ENCODE results near the gene AP3B1. TPM values are rescaled to one million over a fixed set of nuclear protein-coding genes. Genes with fewer than 3 reads are reported as not detected.

The AP3B1 gene
- total RNA-seq, 2 donors from 2014 or later = 34.5 to 40.6 TPM

DNA sequence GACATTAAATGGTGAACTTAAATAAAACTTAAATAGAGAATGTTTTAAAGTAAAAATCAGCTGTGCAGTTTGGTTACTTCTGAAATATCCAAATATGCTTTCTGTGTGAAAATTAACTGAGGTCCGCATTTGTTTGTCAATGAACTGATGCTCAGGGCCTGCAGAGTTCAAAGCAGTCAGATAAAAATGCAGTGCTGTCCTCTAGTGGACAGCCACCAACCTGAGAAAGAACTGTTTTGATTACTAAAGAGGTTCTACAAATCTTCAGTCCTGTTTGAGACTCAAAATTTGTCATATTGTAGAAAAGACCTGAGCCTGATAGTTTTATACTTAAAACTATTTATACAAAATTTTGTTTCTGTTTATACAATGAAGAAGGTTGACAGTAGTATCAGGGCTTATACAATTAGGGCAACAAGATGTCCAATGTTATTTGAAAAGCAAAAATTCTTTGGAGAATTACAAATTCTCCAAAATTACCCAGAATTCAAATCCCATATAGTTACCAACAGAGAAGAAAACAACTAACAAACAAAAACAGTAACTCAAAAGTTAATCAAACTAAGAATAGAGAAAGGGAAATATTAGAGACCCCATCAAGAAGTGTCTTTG lies 286.0 kb downstream of the AP3B1 start:
- no peak overlapping the region for H3K4me3 Mint-ChIP-seq
- no peaks in the 10 kb centered on the region for H3K27me3 Mint-ChIP-seq
- ATAC-seq = no peak
- no peak overlapping the region for H3K27ac Mint-ChIP-seq
- DNase-seq = no peak
- peaks cover 2% of the 10 kb centered on the region for H3K4me1 Mint-ChIP-seq
- H3K36me3 Mint-ChIP-seq (ENCODE audit: low read depth) = no peaks in the 10 kb centered on the region
- no peaks in the 10 kb centered on the region for H3K9me3 ChIP-seq (ENCODE audit: control insufficient read depth, low read length, poor library complexity, severe bottlenecking)

- H3K36me3 Mint-ChIP-seq (ENCODE audit: low read depth) = peaks cover 2% of the 10 kb centered on the region
- no peak overlapping the region for H3K27ac Mint-ChIP-seq
Measured at GRCh38 chr5:78007233-78007632, 287.3 kb downstream of the AP3B1 start.

DNA sequence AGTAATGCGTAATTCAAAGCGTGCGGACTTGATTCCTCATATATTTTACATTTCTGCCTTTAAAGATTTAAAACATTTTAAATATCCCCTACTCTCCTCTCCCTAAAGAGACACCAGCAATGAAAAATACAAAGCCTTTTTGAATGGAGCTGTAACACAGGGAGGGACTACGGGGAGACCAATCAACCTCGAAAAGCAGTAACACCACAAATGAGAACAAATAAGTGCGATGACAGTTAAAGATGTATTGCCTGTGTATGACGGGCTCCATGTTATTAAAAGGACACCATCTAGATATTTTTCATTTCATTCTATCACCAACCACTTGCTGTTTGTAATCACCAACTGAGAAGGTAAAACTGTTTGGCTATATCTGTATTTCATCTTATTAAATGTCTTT lies 288.0 kb downstream of the AP3B1 start:
- Mint-ChIP-seq H3K4me1 (peaks cover 2% of the 10 kb centered on the region), H3K36me3 (ENCODE audit: low read depth) (peaks cover 2% of the 10 kb centered on the region), H3K27me3 (no peaks in the 10 kb centered on the region), H3K27ac (no peak overlapping the region), H3K4me3 (no peak overlapping the region)
- DNase-seq = no peak
- ATAC-seq = no peak
- H3K9me3 ChIP-seq (ENCODE audit: control insufficient read depth, low read length, poor library complexity, severe bottlenecking) = no peaks in the 10 kb centered on the region

More at GRCh38 chr5:78007233-78007632, 287.3 kb downstream of the AP3B1 start:
- Mint-ChIP-seq H3K4me1 (peaks cover 2% of the 10 kb centered on the region), H3K4me3 (no peak overlapping the region), H3K27me3 (no peaks in the 10 kb centered on the region)
- H3K9me3 ChIP-seq (ENCODE audit: control insufficient read depth, low read length, poor library complexity, severe bottlenecking) = no peaks in the 10 kb centered on the region
- DNase-seq (no peak), ATAC-seq (no peak)

- Mint-ChIP-seq H3K4me1 (peaks cover 2% of the 10 kb centered on the region), H3K27me3 (no peaks in the 10 kb centered on the region), H3K27ac (no peak overlapping the region), H3K4me3 (no peak overlapping the region), H3K36me3 (ENCODE audit: low read depth) (peaks cover 2% of the 10 kb centered on the region)
- no peaks in the 10 kb centered on the region for H3K9me3 ChIP-seq (ENCODE audit: control insufficient read depth, low read length, poor library complexity, severe bottlenecking)
- DNase-seq = no peak
- no peak for ATAC-seq
Measured at GRCh38 chr5:78005021-78005785, 289.3 kb downstream of the AP3B1 start.

- H3K36me3 Mint-ChIP-seq (ENCODE audit: low read depth) = peaks cover 2% of the 10 kb centered on the region
- H3K4me3 Mint-ChIP-seq = no peak overlapping the region
- DNase-seq = no peak
- H3K27ac Mint-ChIP-seq = no peak overlapping the region
- H3K9me3 ChIP-seq (ENCODE audit: control insufficient read depth, low read length, poor library complexity, severe bottlenecking) = no peaks in the 10 kb centered on the region
- H3K4me1 Mint-ChIP-seq = peaks cover 2% of the 10 kb centered on the region
- no peaks in the 10 kb centered on the region for H3K27me3 Mint-ChIP-seq
- no peak for ATAC-seq
Measured at GRCh38 chr5:78004559-78004958, 289.9 kb downstream of the AP3B1 start.

- Mint-ChIP-seq H3K4me1 (peaks cover 4% of the 10 kb centered on the region), H3K27me3 (no peaks in the 10 kb centered on the region), H3K4me3 (no peak overlapping the region), H3K27ac (no peak overlapping the region), H3K36me3 (ENCODE audit: low read depth) (peaks cover 8% of the 10 kb centered on the region)
- DNase-seq = no peak
- ATAC-seq = no peak
- H3K9me3 ChIP-seq (ENCODE audit: control insufficient read depth, low read length, poor library complexity, severe bottlenecking) = no peaks in the 10 kb centered on the region
Measured at GRCh38 chr5:78003919-78004318, 290.6 kb downstream of the AP3B1 start.

DNA sequence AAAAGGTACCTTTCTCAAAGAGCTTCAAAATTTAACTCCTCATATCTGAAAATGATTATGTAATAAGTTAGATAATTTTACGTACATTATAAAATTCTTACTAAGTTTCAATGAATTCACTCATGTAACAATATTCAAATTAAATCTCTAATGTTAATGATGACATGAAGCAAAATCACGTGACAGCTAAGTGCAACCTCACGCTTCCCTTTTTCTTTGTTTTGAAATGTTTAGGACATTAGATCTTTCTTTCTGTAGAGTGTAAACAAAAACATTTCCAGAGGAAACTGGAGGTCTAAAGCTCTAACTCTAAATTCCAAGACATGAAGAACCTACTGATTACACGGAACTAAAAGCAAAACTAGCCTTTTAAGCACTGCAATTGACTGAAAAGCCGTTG lies 291.0 kb downstream of the AP3B1 start:
- H3K4me1 Mint-ChIP-seq = peaks cover 4% of the 10 kb centered on the region
- H3K27me3 Mint-ChIP-seq = no peaks in the 10 kb centered on the region
- peaks cover 9% of the 10 kb centered on the region for H3K36me3 Mint-ChIP-seq (ENCODE audit: low read depth)
- DNase-seq (no peak), ATAC-seq (no peak)
- H3K9me3 ChIP-seq (ENCODE audit: control insufficient read depth, low read length, poor library complexity, severe bottlenecking) = no peaks in the 10 kb centered on the region
- no peak overlapping the region for H3K4me3 Mint-ChIP-seq
- no peak overlapping the region for H3K27ac Mint-ChIP-seq

GRCh38 chr5:78002690-78003089 lies 291.8 kb downstream of the AP3B1 start:
- ATAC-seq (no peak), DNase-seq (no peak)
- no peak overlapping the region for H3K27ac Mint-ChIP-seq
- H3K4me3 Mint-ChIP-seq = no peak overlapping the region
- H3K4me1 Mint-ChIP-seq = peaks cover 4% of the 10 kb centered on the region
- peaks cover 9% of the 10 kb centered on the region for H3K36me3 Mint-ChIP-seq (ENCODE audit: low read depth)
- H3K9me3 ChIP-seq (ENCODE audit: control insufficient read depth, low read length, poor library complexity, severe bottlenecking) = no peaks in the 10 kb centered on the region
- no peaks in the 10 kb centered on the region for H3K27me3 Mint-ChIP-seq

DNA sequence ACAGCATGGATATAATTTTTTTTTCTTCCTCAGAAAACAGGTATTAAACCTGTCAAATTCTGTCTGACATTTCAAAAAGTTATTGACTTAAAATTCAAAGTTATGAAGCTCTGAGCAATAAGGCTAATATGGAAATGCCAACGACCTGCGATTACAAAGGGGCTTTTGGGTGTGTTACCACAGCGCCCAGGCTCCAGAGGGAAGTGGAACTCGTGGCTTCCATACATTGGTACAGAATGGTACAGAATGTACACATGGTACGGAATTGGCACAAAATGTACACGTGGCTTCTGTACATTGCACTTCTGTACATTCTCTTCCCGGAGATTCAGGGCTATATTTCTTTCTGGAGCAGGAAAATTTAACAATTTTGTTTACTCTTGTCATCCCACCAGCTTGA lies 293.3 kb downstream of the AP3B1 start:
- H3K36me3 Mint-ChIP-seq (ENCODE audit: low read depth) = peaks cover 10% of the 10 kb centered on the region

GRCh38 chr5:78000191-78000590 lies 294.3 kb downstream of the AP3B1 start:
- Mint-ChIP-seq H3K4me3 (no peak overlapping the region), H3K27me3 (no peaks in the 10 kb centered on the region), H3K36me3 (ENCODE audit: low read depth) (peaks cover 10% of the 10 kb centered on the region), H3K27ac (no peak overlapping the region), H3K4me1 (peaks cover 4% of the 10 kb centered on the region)
- no peak for ATAC-seq
- H3K9me3 ChIP-seq (ENCODE audit: control insufficient read depth, low read length, poor library complexity, severe bottlenecking) = no peaks in the 10 kb centered on the region
- DNase-seq = no peak

More for the DNA sequence above, 293.3 kb downstream of the AP3B1 start:
- H3K27me3 Mint-ChIP-seq = no peaks in the 10 kb centered on the region
- H3K4me3 Mint-ChIP-seq = no peak overlapping the region
- H3K9me3 ChIP-seq (ENCODE audit: control insufficient read depth, low read length, poor library complexity, severe bottlenecking) = no peaks in the 10 kb centered on the region
- ATAC-seq (no peak), DNase-seq (no peak)
- peaks cover 4% of the 10 kb centered on the region for H3K4me1 Mint-ChIP-seq
- no peak overlapping the region for H3K27ac Mint-ChIP-seq

GRCh38 chr5:77999399-77999798 lies 295.1 kb downstream of the AP3B1 start:
- no peak overlapping the region for H3K4me3 Mint-ChIP-seq
- no peak for DNase-seq
- H3K9me3 ChIP-seq (ENCODE audit: control insufficient read depth, low read length, poor library complexity, severe bottlenecking) = no peaks in the 10 kb centered on the region
- ATAC-seq = no peak
- H3K27ac Mint-ChIP-seq = no peak overlapping the region
- H3K4me1 Mint-ChIP-seq = peaks cover 2% of the 10 kb centered on the region
- no peaks in the 10 kb centered on the region for H3K27me3 Mint-ChIP-seq
- peaks cover 10% of the 10 kb centered on the region for H3K36me3 Mint-ChIP-seq (ENCODE audit: low read depth)

DNA sequence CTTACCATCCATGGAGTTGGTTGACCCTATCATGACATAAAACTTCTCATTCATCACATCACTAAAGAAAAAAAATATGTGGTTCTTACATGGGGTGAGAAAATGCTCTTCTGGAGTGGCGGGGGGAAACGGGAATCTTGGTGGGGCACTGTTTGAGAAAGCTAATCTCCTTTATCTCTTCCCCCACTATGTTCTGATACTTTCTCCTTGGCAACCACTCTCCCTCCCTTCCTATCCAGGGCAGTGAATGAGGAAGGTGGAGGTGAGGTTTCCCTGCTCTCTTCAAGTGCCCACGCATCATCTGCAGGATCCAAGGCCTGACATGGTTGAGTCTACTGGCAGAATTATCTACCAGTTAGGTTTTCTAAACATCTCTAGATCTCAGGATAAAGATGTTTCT lies 297.6 kb downstream of the AP3B1 start:
- H3K36me3 Mint-ChIP-seq (ENCODE audit: low read depth) = peaks cover 10% of the 10 kb centered on the region
- no peak overlapping the region for H3K4me3 Mint-ChIP-seq
- H3K9me3 ChIP-seq (ENCODE audit: control insufficient read depth, low read length, poor library complexity, severe bottlenecking) = no peaks in the 10 kb centered on the region
- H3K4me1 Mint-ChIP-seq = peaks cover 2% of the 10 kb centered on the region
- DNase-seq (no peak), ATAC-seq (no peak)
- H3K27me3 Mint-ChIP-seq = no peaks in the 10 kb centered on the region
- H3K27ac Mint-ChIP-seq = no peak overlapping the region

DNA sequence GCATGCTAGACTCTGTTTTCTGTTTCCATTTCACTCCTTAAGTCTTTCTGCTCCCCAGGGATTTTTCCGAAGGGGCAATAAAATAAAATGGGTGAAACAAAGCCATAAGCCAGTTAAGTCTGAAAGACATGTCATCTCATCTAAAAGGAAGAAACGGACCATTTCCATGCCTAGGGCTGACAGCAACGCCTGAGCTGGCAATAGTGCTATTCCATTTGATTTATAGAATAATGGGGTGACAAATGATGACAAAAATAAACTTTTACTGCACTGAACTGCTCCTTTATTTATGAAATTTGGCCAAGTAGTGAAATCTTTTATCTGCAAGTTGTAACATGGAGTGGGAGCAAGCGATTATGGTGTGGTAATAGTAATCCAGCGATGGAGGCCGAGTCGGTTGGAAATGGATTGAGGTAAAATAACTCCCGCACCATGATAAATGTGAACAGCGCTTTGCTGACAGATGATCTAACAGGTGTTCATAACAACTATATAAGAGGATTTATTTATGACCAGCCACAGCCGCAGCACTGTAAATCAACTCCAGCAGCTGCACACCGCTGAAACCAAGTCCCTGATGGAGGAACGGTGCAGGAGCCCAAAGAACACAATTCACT lies 298.6 kb downstream of the AP3B1 start:
- Mint-ChIP-seq H3K4me3 (no peak overlapping the region), H3K27me3 (no peaks in the 10 kb centered on the region), H3K27ac (no peak overlapping the region), H3K36me3 (ENCODE audit: low read depth) (peaks cover 10% of the 10 kb centered on the region), H3K4me1 (peaks cover 2% of the 10 kb centered on the region)
- no peaks in the 10 kb centered on the region for H3K9me3 ChIP-seq (ENCODE audit: control insufficient read depth, low read length, poor library complexity, severe bottlenecking)
- ATAC-seq = no peak
- no peak for DNase-seq
